Thoracic aorta (tissue), 2 donors: ENCODE measurements around the gene BSN. TPM values are rescaled to one million over a fixed set of nuclear protein-coding genes. Genes with fewer than 3 reads are reported as not detected.

Experiments used
- ATAC-seq: fragments of 150-250 bp; one replicate; pipeline ENCODE4 v1.8.0; 2017; ENCODE audit warnings: low read depth; ENCODE audit not compliant: insufficient number of reproducible peaks, low FRiP score
- DNase-seq: peaks from one replicate; pipeline ENCODE4 v3.0.0-alpha.2; 2020; ENCODE audit warnings: low spot score
- H3K27ac ChIP-seq, 2 donors: fragments of 200-600 bp; sonication (generic); 1 replicate in 1 of 2; 2 replicates in 1 of 2; pipeline ENCODE4 v1.5.1; 2016; ENCODE audit warnings: mild to moderate bottlenecking in 2 of 2, moderate library complexity in 2 of 2
- H3K27me3 ChIP-seq: fragments of 200-600 bp; sonication (generic); replicated peaks from 2 replicates; pipeline ENCODE4 v1.6.0; 2016; ENCODE audit warnings: mild to moderate bottlenecking; ENCODE audit not compliant: insufficient read depth
- H3K36me3 ChIP-seq: fragments of 200-600 bp; sonication (generic); one replicate; pipeline ENCODE4 v1.5.1; 2016
- H3K4me1 ChIP-seq, 2 donors: fragments of 200-600 bp; sonication (generic); 1 replicate in 1 of 2; 2 replicates in 1 of 2; pipeline versions ENCODE4 v1.5.1 to v1.6.0; 2016; ENCODE audit warnings: low read depth in 2 of 2, mild to moderate bottlenecking in 1 of 2; ENCODE audit not compliant: control insufficient read depth in 1 of 2
- H3K4me3 ChIP-seq: fragments of 200-600 bp; sonication (generic); 2 replicates; pipeline ENCODE4 v1.5.1; 2016; ENCODE audit warnings: mild to moderate bottlenecking
- H3K9me3 ChIP-seq: fragments of 200-600 bp; sonication (generic); 2 replicates; pipeline ENCODE4 v1.5.1; 2016
- CTCF ChIP-seq: fragments of 200-600 bp; sonication (generic); IDR thresholded peaks from one replicate; pipeline ENCODE4 v1.5.1; 2019; ENCODE audit warnings: antibody characterized with exemption
- total RNA-seq, 2 donors: library from RNA; depleted of rRNA; stranded (reverse); fragments of >200 nt; gene quantifications; one replicate each; pipeline versions ENCODE4 v1.1.0 to v1.2.3, GENCODE V29; 2016

Gene BSN
- total RNA-seq, 2 donors from 2014 or later, result 0.27 to 0.35 TPM

- H3K4me1 ChIP-seq, result no peaks in the 10 kb centered on the region
- H3K27me3 ChIP-seq, result no peaks in the 10 kb centered on the region
- DNase-seq, result no peak
- H3K9me3 ChIP-seq, result no peaks in the 10 kb centered on the region
- TF ChIP-seq CTCF, result peak; percentile 75
- ATAC-seq, result no peak
- no peak overlapping the region for H3K27ac ChIP-seq
- H3K36me3 ChIP-seq, result peaks cover 33% of the 10 kb centered on the region
- H3K4me3 ChIP-seq, result no peak overlapping the region
Measured at GRCh38 chr3:49703443-49703927, 149.2 kb downstream of the BSN start.

GRCh38 chr3:49703956-49704355 is 149.7 kb downstream of the BSN start:
- H3K36me3 ChIP-seq, result peaks cover 32% of the 10 kb centered on the region
- no peak overlapping the region for H3K27ac ChIP-seq
- H3K4me3 ChIP-seq, result no peak overlapping the region
- H3K27me3 ChIP-seq, result no peaks in the 10 kb centered on the region
- TF ChIP-seq CTCF, result no peak
- H3K4me1 ChIP-seq, result no peaks in the 10 kb centered on the region
- DNase-seq (no peak), ATAC-seq (no peak)
- H3K9me3 ChIP-seq, result no peaks in the 10 kb centered on the region

- Histone ChIP-seq H3K27me3 (no peaks in the 10 kb centered on the region), H3K36me3 (peaks cover 31% of the 10 kb centered on the region), H3K9me3 (no peaks in the 10 kb centered on the region), H3K27ac (no peak overlapping the region), H3K4me3 (no peak overlapping the region), H3K4me1 (no peaks in the 10 kb centered on the region)
- ATAC-seq (no peak), DNase-seq (no peak)
- no peak for TF ChIP-seq CTCF
Measured at GRCh38 chr3:49704629-49705028, 150.4 kb downstream of the BSN start.

- H3K4me3 ChIP-seq, result no peak overlapping the region
- H3K27ac ChIP-seq, result no peak overlapping the region
- H3K27me3 ChIP-seq, result no peaks in the 10 kb centered on the region
- no peak for ATAC-seq
- peaks cover 29% of the 10 kb centered on the region for H3K36me3 ChIP-seq
- no peaks in the 10 kb centered on the region for H3K9me3 ChIP-seq
- DNase-seq, result no peak
- no peaks in the 10 kb centered on the region for H3K4me1 ChIP-seq
- no peak for TF ChIP-seq CTCF
Measured at GRCh38 chr3:49705390-49705960, 151.2 kb downstream of the BSN start.

GRCh38 chr3:49706456-49707112 is 152.3 kb downstream of the BSN start:
- no peak for DNase-seq
- H3K27ac ChIP-seq, result no peak overlapping the region
- H3K9me3 ChIP-seq, result no peaks in the 10 kb centered on the region
- H3K4me1 ChIP-seq, result no peaks in the 10 kb centered on the region
- peaks cover 34% of the 10 kb centered on the region for H3K36me3 ChIP-seq
- ATAC-seq, result no peak
- H3K4me3 ChIP-seq, result no peak overlapping the region
- TF ChIP-seq CTCF, result no peak
- H3K27me3 ChIP-seq, result no peaks in the 10 kb centered on the region
